Ectodermal cell (in vitro differentiated cells): ENCODE results near the gene GIPC1.

Experiments used
- H3K27ac ChIP-seq: 2 replicates; pipeline ENCODE4 v1.7.0; 2013; ENCODE audit warnings: mild to moderate bottlenecking, low read depth, low read length; ENCODE audit not compliant: insufficient read depth, poor library complexity, severe bottlenecking
- H3K27me3 ChIP-seq: 2 replicates; pipeline ENCODE4 v1.7.0; 2013; ENCODE audit warnings: mild to moderate bottlenecking, low read length; ENCODE audit not compliant: insufficient read depth, control insufficient read depth, poor library complexity, severe bottlenecking
- H3K36me3 ChIP-seq: one replicate; pipeline ENCODE4 v1.7.0; 2013; ENCODE audit warnings: low read length; ENCODE audit not compliant: control insufficient read depth, insufficient read depth
- H3K4me1 ChIP-seq: one replicate; pipeline ENCODE4 v1.7.0; 2013; ENCODE audit warnings: low read length; ENCODE audit not compliant: control insufficient read depth, insufficient read depth
- H3K4me3 ChIP-seq: 2 replicates; pipeline ENCODE4 v1.7.0; 2013; ENCODE audit warnings: low read depth, low read length, control low read depth; ENCODE audit not compliant: insufficient read depth
- H3K9me3 ChIP-seq: 2 replicates; pipeline ENCODE4 v1.7.0; 2013; ENCODE audit warnings: mild to moderate bottlenecking, low read length, moderate library complexity; ENCODE audit not compliant: control insufficient read depth
- WGBS, 2 experiments: methylation state at CpG; one replicate each; pipeline ENCODE4 v1.1.7; 2013; ENCODE audit warnings: missing lambda C conversion rate in 2 of 2; 5-methylcytosine and 5-hydroxymethylcytosine counted together

Gene GIPC1

DNA sequence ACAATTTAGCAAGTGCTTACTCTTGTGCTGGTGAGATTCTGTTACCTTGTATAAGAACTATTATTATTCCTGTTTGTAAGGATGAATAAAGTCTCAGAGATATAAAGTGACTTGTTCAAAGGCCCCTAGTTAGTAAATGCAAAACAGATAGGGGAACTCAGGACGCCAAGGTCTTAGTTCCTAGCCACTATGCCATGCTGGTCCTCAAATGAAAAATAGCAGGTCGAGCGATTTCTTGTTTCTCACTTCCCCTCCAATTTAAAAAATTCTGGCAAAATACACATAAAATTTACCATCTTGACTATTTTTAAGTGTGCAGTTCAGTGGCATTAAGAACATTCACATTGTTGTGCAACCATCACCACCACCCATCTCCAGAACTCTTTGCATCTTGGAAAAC lies 34.6 kb upstream of the GIPC1 start:
- Histone ChIP-seq H3K36me3 (no peaks in the 10 kb centered on the region), H3K27me3 (no peaks in the 10 kb centered on the region), H3K4me3 (peak overlapping the region; percentile 88), H3K9me3 (no peaks in the 10 kb centered on the region), H3K4me1 (no peaks in the 10 kb centered on the region), H3K27ac (no peak overlapping the region)
- 71 to 73% methylated on average over 3 of the region's 3 CpGs for whole genome bisulfite sequencing, 2 experiments

DNA sequence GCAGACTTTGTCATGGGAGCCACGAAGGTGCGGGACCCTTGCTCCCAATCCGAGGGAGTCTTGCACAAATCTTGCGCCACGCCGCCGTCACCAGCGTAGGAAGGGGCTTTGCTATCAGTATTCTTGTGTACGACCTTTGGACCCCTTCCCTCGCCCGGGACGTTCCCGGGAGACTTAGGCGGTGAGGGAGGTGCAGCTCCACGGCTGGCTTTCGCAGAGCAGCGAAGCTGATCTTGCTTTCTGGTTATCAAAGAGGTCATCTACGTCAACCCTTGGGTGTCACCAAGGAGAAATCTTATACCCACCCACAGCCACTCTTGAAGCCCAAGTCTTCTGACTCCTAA lies 34.0 kb upstream of the GIPC1 start:
- Histone ChIP-seq H3K27ac (peak overlapping the region; percentile 52), H3K9me3 (no peaks in the 10 kb centered on the region), H3K4me3 (peak overlapping the region; percentile 88), H3K27me3 (no peaks in the 10 kb centered on the region), H3K4me1 (no peaks in the 10 kb centered on the region), H3K36me3 (no peaks in the 10 kb centered on the region)
- WGBS, 2 experiments, result 1 to 2% methylated on average over 18 of the region's 18 CpGs

DNA sequence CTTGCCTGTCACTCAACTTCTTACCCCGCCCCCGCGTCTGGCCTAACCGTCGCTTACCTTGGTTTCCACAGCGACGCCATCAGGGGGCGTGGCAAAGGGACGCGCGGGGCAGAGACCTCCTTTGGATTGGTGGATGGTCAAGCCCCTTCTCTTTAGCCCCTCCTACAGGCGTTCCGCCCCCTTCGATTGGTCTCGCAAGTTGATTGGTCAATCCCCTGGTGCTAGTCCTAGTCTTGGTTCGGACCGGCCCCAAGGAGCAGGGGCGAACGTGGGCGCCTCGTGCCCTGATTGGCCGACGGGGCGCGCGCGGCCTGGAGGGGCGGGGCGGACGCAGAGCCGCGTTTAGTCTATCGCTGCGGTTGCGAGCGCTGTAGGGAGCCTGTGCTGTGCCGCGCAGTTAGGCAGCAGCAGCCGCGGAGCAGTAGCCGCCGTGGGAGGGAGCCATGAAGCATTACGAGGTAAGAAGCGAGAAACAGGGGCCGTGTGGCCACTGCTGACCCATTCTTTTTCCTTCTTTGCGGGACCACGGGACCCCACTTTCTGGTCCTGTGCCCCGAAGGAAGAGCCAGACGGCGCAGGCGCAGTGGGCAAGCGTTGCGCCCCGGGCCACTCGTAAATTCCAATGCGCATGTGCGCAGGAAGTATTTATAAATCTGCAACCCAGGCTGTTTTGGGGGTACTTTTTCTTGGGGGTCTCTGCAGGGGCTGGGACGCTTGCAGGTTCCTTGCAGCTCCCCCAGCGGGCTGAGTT lies 33.5 kb upstream of the GIPC1 start, which contains the start of gene TECR:
Gene TECR, plus strand, starts transcription at position 341 of the 751 bp plus-strand sequence. Its CDS starts 103 bp downstream, at position 444.
- H3K9me3 ChIP-seq, result no peaks in the 10 kb centered on the region
- WGBS, 2 experiments, result 0% methylated on average over 59 of the region's 59 CpGs
- H3K27me3 ChIP-seq, result no peaks in the 10 kb centered on the region
- no peaks in the 10 kb centered on the region for H3K4me1 ChIP-seq
- H3K27ac ChIP-seq, result peak within 1 kb of the TSS; percentile 52
- H3K36me3 ChIP-seq, result no peaks in the 10 kb centered on the region
- H3K4me3 ChIP-seq, result peak within 1 kb of the TSS; percentile 88

- Histone ChIP-seq H3K4me1 (no peaks in the 10 kb centered on the region), H3K9me3 (no peaks in the 10 kb centered on the region), H3K4me3 (peak overlapping the region; percentile 36), H3K27ac (no peak overlapping the region), H3K36me3 (no peaks in the 10 kb centered on the region), H3K27me3 (no peaks in the 10 kb centered on the region)
- 54 to 56% methylated on average over 39 of the region's 39 CpGs for WGBS, 2 experiments
Measured at GRCh38 chr19:14528419-14529253, 32.7 kb upstream of the GIPC1 start.

DNA sequence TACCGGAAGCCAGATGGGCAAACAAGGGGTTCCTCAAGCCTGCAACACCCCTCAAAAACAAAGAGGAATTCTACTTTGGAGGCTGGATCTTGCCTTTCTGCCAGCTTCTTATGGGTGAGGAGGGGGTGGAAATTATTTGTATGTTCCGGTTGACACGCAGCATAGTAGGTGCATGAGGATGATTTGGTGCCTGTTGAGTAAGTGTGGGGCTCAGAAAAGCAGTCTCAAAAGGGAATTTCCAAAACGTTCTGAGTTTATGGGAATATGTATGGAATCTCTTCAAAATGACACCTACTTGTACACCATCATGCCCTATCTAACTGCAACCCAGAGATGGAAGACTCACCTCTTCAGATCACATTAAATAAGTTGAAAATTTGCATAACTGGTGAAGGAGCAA lies 30.5 kb upstream of the GIPC1 start:
- no peaks in the 10 kb centered on the region for H3K27me3 ChIP-seq
- no peaks in the 10 kb centered on the region for H3K36me3 ChIP-seq
- no peak overlapping the region for H3K4me3 ChIP-seq
- H3K27ac ChIP-seq, result no peak overlapping the region
- H3K9me3 ChIP-seq, result no peaks in the 10 kb centered on the region
- 90 to 92% methylated on average over 4 of the region's 4 CpGs for WGBS, 2 experiments
- H3K4me1 ChIP-seq, result no peaks in the 10 kb centered on the region

GRCh38 chr19:14525729-14526128 lies 29.8 kb upstream of the GIPC1 start:
- Histone ChIP-seq H3K4me1 (no peaks in the 10 kb centered on the region), H3K27me3 (no peaks in the 10 kb centered on the region), H3K36me3 (no peaks in the 10 kb centered on the region), H3K4me3 (no peak overlapping the region), H3K27ac (no peak overlapping the region), H3K9me3 (no peaks in the 10 kb centered on the region)
- WGBS, 2 experiments, result 68 to 73% methylated on average over 5 to 6 of the region's 6 CpGs

DNA sequence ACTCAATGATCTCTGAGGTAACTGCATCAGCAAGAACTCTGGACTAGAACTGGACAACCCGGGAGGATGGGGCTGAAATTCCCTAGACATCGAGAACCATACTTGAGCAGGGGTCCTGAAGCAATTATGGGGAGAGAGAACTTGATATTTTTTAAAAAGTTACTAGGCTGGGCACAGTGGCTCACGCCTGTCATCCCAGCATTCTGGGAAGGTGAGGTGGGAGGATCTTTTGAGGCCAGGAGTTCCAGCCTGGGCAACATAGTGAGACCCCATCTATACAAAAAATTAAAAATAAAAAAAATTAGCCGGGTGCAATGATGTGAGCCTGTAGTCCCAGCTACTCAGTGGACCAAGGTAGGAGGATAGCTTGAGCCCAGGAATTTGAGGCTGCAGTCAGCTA lies 24.6 kb upstream of the GIPC1 start:
- Histone ChIP-seq H3K4me1 (no peaks in the 10 kb centered on the region), H3K27me3 (no peaks in the 10 kb centered on the region), H3K4me3 (no peak overlapping the region), H3K9me3 (no peaks in the 10 kb centered on the region), H3K36me3 (peaks cover 2% of the 10 kb centered on the region), H3K27ac (no peak overlapping the region)
- WGBS, 2 experiments, result 91 to 93% methylated on average over 4 of the region's 4 CpGs

- Histone ChIP-seq H3K27ac (no peak overlapping the region), H3K27me3 (no peaks in the 10 kb centered on the region)
- WGBS, 2 experiments, result 69 to 82% methylated on average over 2 of the region's 2 CpGs
Measured at GRCh38 chr19:14519860-14520407, 24.0 kb upstream of the GIPC1 start.

GRCh38 chr19:14519245-14519859 lies 23.4 kb upstream of the GIPC1 start:
- H3K27me3 ChIP-seq, result no peaks in the 10 kb centered on the region
- H3K9me3 ChIP-seq, result no peaks in the 10 kb centered on the region
- no peaks in the 10 kb centered on the region for H3K4me1 ChIP-seq
- WGBS, 2 experiments, result 94 to 95% methylated on average over 19 to 20 of the region's 22 CpGs
- H3K36me3 ChIP-seq, result peaks cover 11% of the 10 kb centered on the region
- H3K27ac ChIP-seq, result no peak overlapping the region
- no peak overlapping the region for H3K4me3 ChIP-seq

More at GRCh38 chr19:14519860-14520407, 24.0 kb upstream of the GIPC1 start:
- Histone ChIP-seq H3K9me3 (no peaks in the 10 kb centered on the region), H3K4me1 (no peaks in the 10 kb centered on the region), H3K4me3 (no peak overlapping the region), H3K36me3 (peaks cover 8% of the 10 kb centered on the region)
